HepG2 (cell line): ENCODE data around the gene GLIS1. TPM values are rescaled to one million over a fixed set of nuclear protein-coding genes. Genes with fewer than 3 reads are reported as not detected.

Experiments used
- ATAC-seq: fragments of 200-7000 bp; cut with Tn5 transposase; 3 replicates; pipeline ENCODE4 v1.9.1; 2020; ENCODE audit warnings: mild to moderate bottlenecking, moderate library complexity
- BruUV-seq: library from RNA; stranded (reverse); fragments of 400-500 nt; replicated peaks from 2 replicates; lab custom pipeline; 2021; lab: Mats Ljungman, UMichigan
- CTCF ChIA-PET: fragments of 300-600 bp; formaldehyde crosslinking; extraction: SDS; loops from one replicate; lab custom pipeline; 2021; ENCODE audit warnings: low total read pairs, inconsistent platforms, low intra/inter-chr PET ratio; lab: Yijun Ruan, JAX
- POLR2A ChIA-PET: fragments of 350-600 bp; sonication (Branson Sonifier 250); formaldehyde crosslinking; loops from one replicate; lab custom pipeline; 2020; ENCODE audit warnings: antibody characterized with exemption, inconsistent platforms; lab: Yijun Ruan, JAX
- DNase-seq: peaks from one replicate; pipeline ENCODE4 v3.0.0-alpha.2; 2015; ENCODE audit warnings: low spot score
- FAIRE-seq: peaks from 3 replicates; lab custom pipeline; 2011; peaks lifted over from hg19 to GRCh38; lab: Jason Lieb, UNC
- H2AFZ ChIP-seq: one replicate; pipeline ENCODE4 v1.6.1; 2011; ENCODE audit warnings: low read length, inconsistent platforms
- H3K27ac ChIP-seq: fragments of 300-600 bp; 3 replicates; pipeline ENCODE4 v1.8.0; 2011; ENCODE audit warnings: mixed run types, mild to moderate bottlenecking, mixed read lengths, low read length, inconsistent platforms; ENCODE audit not compliant: insufficient read depth; ENCODE audit errors: extremely low read length
- H3K27me3 ChIP-seq, 2 experiments: fragments of 200-600 bp in 1 of 2; 2 replicates in 1 of 2; 3 replicates in 1 of 2; pipeline versions ENCODE4 v1.6.0 to v1.8.0; 2011; ENCODE audit warnings: low read length in 2 of 2, mild to moderate bottlenecking in 2 of 2, moderate library complexity in 2 of 2, inconsistent platforms in 1 of 2; ENCODE audit not compliant: insufficient read depth in 2 of 2, control insufficient read depth in 1 of 2
- H3K36me3 ChIP-seq, 2 experiments: fragments of 200-600 bp in 1 of 2; replicated peaks in 1 of 2; 2 replicates in 1 of 2; 3 replicates in 1 of 2; pipeline versions ENCODE4 v1.5.1 to v1.8.0; 2011; ENCODE audit warnings: low read length in 2 of 2, inconsistent platforms in 1 of 2; ENCODE audit not compliant: insufficient read depth in 2 of 2, control insufficient read depth in 1 of 2
- H3K4me1 ChIP-seq: 2 replicates; pipeline ENCODE4 v1.5.1; 2012; ENCODE audit warnings: low read length, inconsistent platforms; ENCODE audit not compliant: insufficient read depth
- H3K4me2 ChIP-seq: 2 replicates; pipeline ENCODE4 v1.6.0; 2011; ENCODE audit warnings: low read depth, low read length, inconsistent platforms
- H3K4me3 ChIP-seq, 3 experiments: fragments of 200-600 bp in 1 of 3; sonication (generic), shearing (Covaris generic) in 1 of 3; replicated peaks in 1 of 3; 2 replicates each; pipeline ENCODE4 v1.5.1; 2011 to 2016; ENCODE audit warnings: low read length in 3 of 3, inconsistent platforms in 2 of 3, low read depth in 2 of 3, mild to moderate bottlenecking in 2 of 3, control low read depth in 1 of 3, mixed read lengths in 1 of 3; ENCODE audit not compliant: insufficient read depth in 1 of 3
- H3K79me2 ChIP-seq: one replicate; pipeline ENCODE4 v1.6.1; 2011; ENCODE audit warnings: low read length, inconsistent platforms; ENCODE audit not compliant: insufficient read depth
- H3K9ac ChIP-seq: 2 replicates; pipeline ENCODE4 v1.6.0; 2011; ENCODE audit warnings: mild to moderate bottlenecking, low read depth, low read length, inconsistent platforms; ENCODE audit not compliant: insufficient read depth
- H3K9me3 ChIP-seq: 2 replicates; pipeline ENCODE4 v1.5.1; 2012; ENCODE audit warnings: mild to moderate bottlenecking, low read length
- H4K20me1 ChIP-seq: 2 replicates; pipeline ENCODE4 v1.6.0; 2011; ENCODE audit warnings: inconsistent platforms, mild to moderate bottlenecking, low read length, moderate library complexity; ENCODE audit not compliant: insufficient read depth
- HMG20B ChIP-seq: conservative IDR thresholded peaks from 2 replicates; pipeline ENCODE4 v1.6.1; 2016; ENCODE audit warnings: missing genetic modification reagents, missing compliant biosample characterization
- MXD1 ChIP-seq: sonication (generic); formaldehyde crosslinking; IDR thresholded peaks from 2 replicates; pipeline ENCODE4 v1.4.0; 2020; ENCODE audit warnings: mild to moderate bottlenecking, missing genetic modification reagents
- ZBTB3 ChIP-seq: sonication (generic); formaldehyde crosslinking; IDR thresholded peaks from 2 replicates; pipeline ENCODE4 v1.4.0; 2020; ENCODE audit warnings: low read depth, mild to moderate bottlenecking, moderate library complexity, missing genetic modification reagents, borderline replicate concordance
- ZBTB40 ChIP-seq, 2 experiments: fragments of 450-650 bp in 1 of 2; sonication (generic) in 1 of 2; formaldehyde crosslinking in 1 of 2; IDR thresholded peaks; 2 replicates each; pipeline versions ENCODE4 v1.6.1 to v1.8.0; 2016 to 2022; ENCODE audit warnings: antibody characterized with exemption in 1 of 2, mild to moderate bottlenecking in 1 of 2, missing genetic modification reagents in 1 of 2
- ZC3H4 ChIP-seq: sonication (generic); formaldehyde crosslinking; IDR thresholded peaks from 2 replicates; pipeline ENCODE4 v1.4.0; 2020; ENCODE audit warnings: missing genetic modification reagents, borderline replicate concordance
- ZFAT ChIP-seq: sonication (generic); formaldehyde crosslinking; conservative IDR thresholded peaks from 2 replicates; pipeline ENCODE4 v1.8.1; 2023; ENCODE audit warnings: missing genetic modification reagents, inconsistent platforms
- ZNF629 ChIP-seq: sonication (generic); formaldehyde crosslinking; conservative IDR thresholded peaks from 2 replicates; pipeline ENCODE4 v1.5.0; 2020; ENCODE audit warnings: missing genetic modification reagents
- ZNF737 ChIP-seq: sonication (generic); formaldehyde crosslinking; IDR thresholded peaks from 2 replicates; pipeline ENCODE4 v1.5.0; 2020; ENCODE audit warnings: missing genetic modification reagents, mild to moderate bottlenecking, borderline replicate concordance
- WGBS: methylation state at CpG from one replicate; pipeline ENCODE4 v1.1.6; 2017; ENCODE audit warnings: low lambda C conversion rate; 5-methylcytosine and 5-hydroxymethylcytosine counted together
- in situ Hi-C: cut with HindIII; loops from 2 replicates; pipeline ENCODE4 v1.10.0; 2017; ENCODE audit warnings: low pct_unique_long_range_greater_than_20kb; ENCODE audit not compliant: extremely low pct_ligation_motif_present
- intact Hi-C: fragments of 100-400 bp; cut with micrococcal nuclease; formaldehyde crosslinking; loops from one replicate; pipeline ENCODE4 v1.10.0; 2022; ENCODE audit not compliant: unreplicated experiment
- polyA plus RNA-seq, 8 experiments: library from polyadenylated mRNA; depleted of rRNA in 3 of 8; stranded (reverse) in 7 of 8; unstranded in 1 of 8; fragments of >200 nt; fragmentation: Illumina TruSeq in 4 of 8; extraction: Trizol in 4 of 8; gene quantifications; 2 replicates each; pipeline versions ENCODE4 v1.2.1 to v1.2.3, GENCODE V29; 2011 to 2016; ENCODE audit warnings: low read depth in 4 of 8, missing spikeins in 1 of 8, mixed read lengths in 1 of 8; ENCODE audit not compliant: insufficient read depth in 1 of 8
- total RNA-seq, 5 experiments: library from RNA; depleted of rRNA; stranded (reverse); fragments of >200 nt; fragmentation: Illumina TruSeq; extraction: Trizol; gene quantifications; 2 replicates each; pipeline ENCODE4 v1.2.3, GENCODE V29; 2016; ENCODE audit warnings: low read depth in 1 of 5

GLIS1 gene
- total and polyA plus RNA-seq, 2 of the 13 experiments (the other 11 are each of a cell fraction or from before 2014, with no cell fraction given): 0.03 TPM; not detected in 1

GRCh38 chr1:53628286-53628955, 110.5 kb downstream of the GLIS1 start:
- Histone ChIP-seq H2AFZ (no peak overlapping the region), H3K27ac (no peak overlapping the region), H3K27me3 (peaks cover 2 to 27% of the 10 kb centered on the region in 2 experiments; a peak in 4 of 5 replicates), H3K9me3 (no peaks in the 10 kb centered on the region), H3K4me2 (no peak overlapping the region), H3K36me3 (no peaks in the 10 kb centered on the region), H3K9ac (no peak overlapping the region), H3K79me2 (no peaks in the 10 kb centered on the region), H4K20me1 (no peaks in the 10 kb centered on the region), H3K4me3 (no peak overlapping the region), H3K4me1 (no peaks in the 10 kb centered on the region)
- ATAC-seq (no peak), DNase-seq (no peak), FAIRE-seq (no peak)
- in situ Hi-C loops (no loop called here), intact Hi-C loops (no loop called here)
- no TSS peak for BruUV-seq
- ChIA-PET POLR2A (no interaction called here), CTCF (no interaction called here)
- TF ChIP-seq ZNF629 (CRISPR knock-in tag) (no peak), ZBTB3 (CRISPR knock-in tag) (no peak), HMG20B (CRISPR knock-in tag) (no peak), ZC3H4 (CRISPR knock-in tag) (no peak), ZFAT (CRISPR knock-in tag) (no peak)
- WGBS: 7% methylated on average over 13 of the region's 14 CpGs

- 0% methylated on average over 1 of the region's 1 CpG for WGBS
- H3K4me3 ChIP-seq: no peak overlapping the region
- no peak overlapping the region for H2AFZ ChIP-seq
- H4K20me1 ChIP-seq: no peaks in the 10 kb centered on the region
- in situ Hi-C loops: no loop called here
- BruUV-seq: no TSS peak
- intact Hi-C loops: no loop called here
- no peak for FAIRE-seq
- no peaks in the 10 kb centered on the region for H3K9me3 ChIP-seq
- H3K4me1 ChIP-seq: no peaks in the 10 kb centered on the region
- no peaks in the 10 kb centered on the region for H3K79me2 ChIP-seq
- H3K36me3 ChIP-seq: no peaks in the 10 kb centered on the region
- no peak overlapping the region for H3K9ac ChIP-seq
- H3K27ac ChIP-seq: no peak overlapping the region
- H3K4me2 ChIP-seq: no peak overlapping the region
- POLR2A ChIA-PET: no interaction called here
- CTCF ChIA-PET: no interaction called here
- peaks cover 2 to 24% of the 10 kb centered on the region in 2 experiments; a peak in 4 of 5 replicates for H3K27me3 ChIP-seq
- ATAC-seq: no peak
- DNase-seq: no peak
- TF ChIP-seq ZNF737 (CRISPR knock-in tag): no peak
- no peak for TF ChIP-seq MXD1 (CRISPR knock-in tag)
- TF ChIP-seq ZBTB40 (IDR thresholded peaks at IDR 0.05): no peak
- TF ChIP-seq ZBTB40 (CRISPR knock-in tag; IDR thresholded peaks at IDR 0.05): no peak
Observed at GRCh38 chr1:53627666-53628065, 111.3 kb downstream of the GLIS1 start.
